Dermis microvascular lymphatic vessel endothelial cell (primary cell): ENCODE measurements around the gene LAMA2. TPM values are rescaled to one million over a fixed set of nuclear protein-coding genes. Genes with fewer than 3 reads are reported as not detected.
A peak's percentile ranks its signal among the peaks of the same experiment; 100 is the strongest.

Source experiments
- DNase-seq, 2 donors: peaks; one replicate each; pipeline versions ENCODE4 v3.0.0 to v3.0.0-alpha.2; 2010; ENCODE audit warnings: low read depth in 2 of 2
- total RNA-seq: library from RNA; depleted of rRNA; stranded (reverse); fragments of >200 nt; gene quantifications from 2 replicates; pipeline ENCODE4 v1.2.1, GENCODE V29; 2014

The LAMA2 gene
- total RNA-seq, 1 donor from 2014 or later: 0.64 TPM

DNA sequence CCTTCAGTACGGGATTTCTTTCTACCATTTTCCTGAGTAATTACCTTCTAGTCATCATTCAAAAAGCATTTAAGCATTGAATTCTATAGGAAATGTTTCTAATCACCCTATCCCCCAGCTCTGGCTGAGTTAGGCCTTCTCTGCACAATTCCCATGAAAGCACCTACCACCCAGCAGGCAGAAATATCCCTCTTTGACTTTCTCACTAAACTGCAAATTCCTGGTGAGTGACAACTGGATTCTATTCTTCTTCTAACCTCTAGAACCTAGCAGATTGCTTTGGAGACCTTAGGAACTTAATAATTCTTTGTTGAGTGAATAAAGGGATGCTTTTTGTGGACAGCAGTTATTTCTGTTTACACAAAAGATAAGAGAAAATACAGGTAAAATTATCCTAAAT lies 328.7 kb downstream of the LAMA2 start:
- DNase-seq: no peak

DNA sequence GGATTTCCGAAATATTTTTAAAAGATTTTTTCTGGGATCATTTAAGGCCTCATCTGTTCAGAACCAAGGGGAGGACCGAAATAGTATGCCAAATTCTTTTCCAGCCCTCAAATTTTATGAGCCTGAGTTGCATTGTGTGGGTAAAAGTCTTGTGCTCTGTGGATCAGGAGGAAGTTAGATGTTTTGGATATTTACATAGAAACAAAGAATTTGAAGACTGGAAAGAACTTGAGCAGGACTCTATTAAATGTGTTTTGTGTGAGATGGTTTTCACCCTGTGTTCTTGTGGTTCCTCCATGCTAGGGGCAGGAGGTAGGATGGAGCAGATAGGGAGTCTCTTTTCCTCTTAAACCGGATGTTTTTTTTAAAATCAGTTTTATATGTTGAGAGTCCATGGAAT lies 329.1 kb downstream of the LAMA2 start:
- DNase-seq: no peak

DNA sequence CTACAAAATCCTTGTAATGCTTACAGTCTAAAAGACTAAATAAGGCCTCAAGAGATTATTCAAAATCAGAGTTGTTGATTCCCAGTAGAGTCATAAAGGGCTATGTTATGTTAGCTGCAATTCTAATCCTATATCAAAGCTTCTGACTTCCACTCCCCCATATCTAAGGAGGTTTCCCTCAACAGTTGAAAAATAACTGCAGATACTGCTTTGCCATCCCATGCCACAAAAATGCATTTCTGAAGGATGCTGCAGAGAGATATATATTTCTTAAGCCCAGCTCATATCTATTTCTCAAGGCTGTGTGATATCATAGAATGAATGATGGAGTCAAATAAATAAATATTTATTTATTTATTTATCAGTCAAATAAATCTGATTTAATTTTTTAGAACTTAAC lies 332.3 kb downstream of the LAMA2 start:
- no peak for DNase-seq

DNA sequence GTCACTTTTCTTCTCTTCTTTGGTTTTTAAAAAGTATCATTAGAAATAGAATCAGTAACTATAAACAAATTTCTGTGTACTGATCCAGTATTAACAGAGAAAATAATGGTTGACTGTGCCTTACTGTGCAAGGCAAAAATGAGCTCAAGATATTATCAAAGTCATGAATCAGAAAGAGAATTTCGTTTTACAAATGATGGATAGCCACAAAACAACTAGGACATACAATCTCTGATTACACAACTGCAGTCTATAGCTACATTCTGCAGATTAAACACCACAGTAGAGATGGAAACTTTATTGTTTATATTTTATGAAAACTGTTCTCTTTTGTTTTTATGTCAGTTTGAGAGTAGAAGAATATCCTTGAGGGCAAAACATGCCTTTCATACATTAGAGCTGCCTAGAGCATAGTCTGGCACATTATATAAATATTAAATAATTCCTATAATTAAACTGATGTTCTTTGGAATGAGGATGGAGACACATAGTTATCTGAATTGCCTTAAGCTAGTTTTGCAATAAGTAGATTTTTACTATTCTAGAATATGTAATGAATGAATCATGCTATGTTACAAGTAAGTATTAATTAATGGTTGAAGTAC lies 333.1 kb downstream of the LAMA2 start:
- no peak for DNase-seq

DNA sequence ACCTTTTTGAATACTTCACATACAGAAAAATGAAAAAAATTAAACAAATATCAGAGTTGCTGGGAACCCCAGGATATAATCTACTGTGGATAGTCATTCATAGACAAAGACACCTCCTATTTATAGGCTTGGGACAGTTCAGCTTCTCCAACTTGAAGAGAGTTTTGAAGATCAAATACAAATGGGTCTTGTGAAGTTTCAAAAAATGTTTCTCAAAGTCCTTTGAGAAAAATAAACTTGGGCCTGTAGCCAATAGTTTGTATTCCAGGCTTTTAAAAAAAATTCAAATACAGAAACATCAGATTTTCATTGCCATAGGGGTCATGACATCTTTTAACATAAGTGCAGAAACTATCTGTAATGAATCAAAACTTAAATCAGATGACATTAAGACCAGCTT lies 334.8 kb downstream of the LAMA2 start:
- DNase-seq: no peak

DNA sequence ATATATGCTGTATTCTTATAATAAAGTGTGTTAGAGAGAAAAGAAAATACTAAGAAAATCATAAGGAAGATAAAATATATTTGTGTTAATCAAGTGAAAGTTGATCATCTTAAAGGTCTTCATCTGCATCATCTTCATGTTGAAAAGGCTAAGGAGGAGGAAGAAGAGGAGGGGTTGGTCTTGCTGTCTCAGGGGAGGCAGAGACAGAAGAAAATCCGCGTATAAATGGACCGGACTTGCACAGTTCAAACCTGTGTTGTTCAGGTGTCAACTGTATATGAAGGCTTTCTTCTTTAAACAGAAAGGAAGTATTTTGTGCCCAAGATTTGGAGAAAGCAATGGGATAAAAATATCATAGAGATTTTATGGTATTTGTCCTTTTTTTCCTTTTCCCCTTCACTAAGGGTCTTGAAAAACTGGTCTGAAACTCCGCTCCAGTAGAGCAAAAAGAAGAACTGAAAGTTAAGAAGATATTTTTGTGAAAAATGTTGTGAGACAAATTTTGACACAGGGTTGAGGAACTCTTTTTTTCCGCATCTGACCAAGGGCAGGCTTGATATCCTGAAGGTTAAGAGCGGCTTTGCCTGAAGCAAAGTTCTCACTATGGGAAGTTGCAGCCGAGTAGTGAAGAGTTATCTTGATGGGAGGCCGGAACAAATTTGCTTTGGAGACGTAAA lies 350.7 kb downstream of the LAMA2 start:
- no peak for DNase-seq

DNA sequence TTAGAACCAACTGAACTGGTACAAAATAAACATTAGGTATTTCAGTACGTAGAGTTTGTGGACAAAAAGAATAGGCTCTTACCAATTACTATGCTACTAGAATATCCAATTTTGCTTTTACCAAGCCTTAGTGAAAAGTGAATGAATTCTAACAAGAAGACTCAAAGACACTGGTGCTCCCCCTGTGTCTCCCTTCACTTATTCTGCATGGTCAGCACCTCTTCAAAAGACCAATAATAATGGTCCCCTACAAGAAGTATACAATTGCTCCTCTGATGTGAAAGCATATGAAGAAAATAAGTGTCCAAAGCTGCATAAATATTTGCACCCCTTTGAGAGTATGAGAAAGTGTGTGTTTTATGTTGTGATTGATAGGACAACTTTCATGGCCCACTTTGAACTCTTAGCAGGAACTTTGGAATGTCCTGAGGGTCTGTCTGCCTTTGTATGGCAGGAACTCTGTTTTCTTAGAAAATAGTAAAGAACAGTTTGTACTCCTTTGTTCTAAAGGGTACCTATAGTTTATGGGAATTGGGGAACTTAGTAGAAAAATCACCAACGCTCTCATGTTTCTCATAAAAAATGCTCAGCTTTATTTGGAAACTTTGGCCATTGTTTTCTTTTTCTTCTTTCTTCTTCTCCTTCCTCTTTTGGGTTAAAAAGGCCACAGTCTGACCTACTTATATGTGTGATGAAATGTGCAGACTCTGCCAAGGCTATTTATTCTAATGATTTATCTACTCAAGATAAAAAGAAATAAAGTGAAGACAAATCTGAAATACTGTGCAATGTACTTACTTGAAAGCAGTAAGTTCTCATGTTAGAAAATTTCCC lies 352.4 kb downstream of the LAMA2 start:
- DNase-seq: no peak

DNA sequence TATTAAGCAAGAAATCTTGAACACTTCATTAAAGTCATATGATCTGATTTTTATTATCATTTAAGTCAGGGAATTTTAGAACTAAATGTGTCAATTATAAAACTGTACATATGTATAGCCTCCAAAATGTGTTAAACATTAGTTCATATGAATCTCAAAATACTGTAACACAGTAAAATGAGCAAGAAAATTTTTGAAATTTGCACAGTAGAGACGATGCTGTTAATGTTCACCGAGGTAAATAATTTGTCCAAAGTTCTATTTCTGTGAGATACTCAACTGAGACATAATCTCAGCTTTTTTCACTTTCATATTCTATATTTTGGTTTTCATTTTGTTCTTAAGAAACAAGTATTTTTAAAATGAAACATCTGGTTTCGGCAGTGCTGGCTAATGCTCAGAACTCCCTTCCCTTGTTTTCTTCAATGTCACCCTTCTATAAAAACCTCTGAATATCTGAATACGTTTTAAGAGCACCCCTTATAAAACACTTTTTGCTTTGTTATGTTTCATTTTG lies 353.1 kb downstream of the LAMA2 start:
- no peak for DNase-seq

DNA sequence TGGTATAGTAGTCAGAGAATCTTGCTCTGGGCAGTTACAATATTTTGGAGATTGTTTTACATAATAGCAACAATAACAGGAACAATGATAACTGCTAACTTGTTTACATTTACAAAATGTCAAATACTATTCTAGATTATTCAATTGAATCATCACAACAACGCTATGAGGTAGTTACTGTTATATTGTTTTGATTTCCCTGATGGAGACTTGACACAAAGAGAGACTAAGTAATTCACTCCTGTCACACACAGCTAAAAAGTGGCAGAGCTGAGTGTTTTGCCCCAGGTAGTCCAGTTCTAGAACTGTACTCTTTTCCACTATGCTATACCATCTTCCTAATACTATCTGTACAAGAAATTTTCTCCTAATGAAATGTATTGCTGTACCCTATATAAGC lies 356.1 kb downstream of the LAMA2 start:
- DNase-seq: no peak

DNA sequence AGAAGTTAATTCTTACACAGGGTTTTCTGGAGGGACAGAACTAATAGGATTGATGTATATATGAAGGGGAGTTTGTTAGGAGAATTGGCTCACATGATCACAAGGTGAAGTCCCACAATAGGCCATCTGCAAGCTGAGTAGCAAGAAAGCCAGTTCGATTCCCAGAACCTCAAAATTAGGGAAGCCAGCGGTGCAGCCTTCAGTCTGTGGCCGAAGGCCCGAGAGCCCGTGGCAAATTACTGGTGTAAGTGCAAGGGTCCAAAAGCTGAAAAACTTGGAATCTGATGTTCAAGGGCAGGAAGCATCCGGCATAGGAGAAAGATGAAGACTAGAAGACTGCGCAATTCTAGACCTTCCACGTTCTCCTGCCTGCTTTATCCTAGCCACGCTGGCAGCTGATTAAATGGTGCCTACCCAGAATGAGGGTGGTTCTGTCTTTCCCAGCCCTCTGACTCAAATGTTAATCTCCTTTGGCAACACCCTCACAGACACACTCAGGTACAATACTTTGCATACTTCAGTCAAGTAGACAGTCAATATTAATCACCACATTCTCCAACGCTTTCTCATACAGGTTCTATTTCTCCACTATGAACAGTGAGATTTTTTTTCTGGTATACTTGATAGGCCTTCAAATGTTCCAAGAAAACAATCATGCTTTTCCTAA lies 357.0 kb downstream of the LAMA2 start:
- DNase-seq: no peak

DNA sequence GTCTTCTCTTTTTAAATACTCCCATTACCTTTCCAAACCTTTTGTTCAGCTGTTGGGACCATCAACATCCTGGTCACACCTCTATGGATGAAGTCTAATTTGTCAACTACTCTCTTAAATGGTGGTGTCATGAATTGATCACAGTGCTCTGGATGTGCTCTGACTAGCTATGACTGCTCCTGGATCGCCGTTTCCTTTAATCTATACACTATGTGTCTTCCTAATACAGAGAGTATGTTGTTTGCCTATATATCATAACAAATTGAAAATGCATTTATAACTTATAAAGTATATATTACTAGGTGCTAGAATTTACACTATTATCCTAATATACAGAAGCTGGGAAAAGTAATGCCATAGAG lies 357.5 kb downstream of the LAMA2 start:
- no peak for DNase-seq

DNA sequence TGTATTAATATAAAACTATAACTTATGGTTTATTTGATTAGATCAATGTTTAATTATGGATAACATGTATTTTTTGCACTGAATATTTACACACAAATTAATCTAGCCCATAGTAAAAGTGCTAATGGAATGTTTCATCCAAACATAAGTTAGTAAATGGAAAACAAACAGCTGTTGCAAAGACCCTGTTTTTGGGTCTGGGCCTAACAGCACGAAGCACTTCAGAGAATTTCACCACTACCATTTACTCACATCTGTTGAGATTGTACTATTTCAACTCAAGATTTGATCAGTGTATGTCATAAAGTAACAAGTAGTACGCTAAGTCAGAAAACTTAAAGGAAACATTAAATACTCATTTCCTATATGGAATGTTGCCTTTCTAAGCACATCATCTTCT lies 359.6 kb downstream of the LAMA2 start:
- no peak for DNase-seq

DNA sequence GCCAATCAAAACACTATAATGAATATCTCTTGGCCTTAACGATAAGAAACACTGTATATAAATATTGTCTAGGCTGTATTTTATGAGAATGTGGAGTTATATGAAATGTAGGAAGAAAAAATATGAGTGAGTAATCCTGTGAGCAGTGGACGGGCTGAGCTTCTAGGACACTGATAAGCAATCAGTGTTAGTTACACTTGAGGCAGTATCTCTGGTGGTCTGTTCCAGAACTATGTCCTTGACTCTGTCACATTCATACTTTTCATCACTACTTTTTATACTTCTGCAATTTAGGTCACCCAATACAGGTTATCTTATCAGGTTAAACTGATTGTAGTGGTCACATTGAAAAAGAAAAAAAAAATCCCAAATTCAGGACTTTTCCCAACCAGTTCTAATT lies 360.4 kb downstream of the LAMA2 start:
- no peak for DNase-seq

DNA sequence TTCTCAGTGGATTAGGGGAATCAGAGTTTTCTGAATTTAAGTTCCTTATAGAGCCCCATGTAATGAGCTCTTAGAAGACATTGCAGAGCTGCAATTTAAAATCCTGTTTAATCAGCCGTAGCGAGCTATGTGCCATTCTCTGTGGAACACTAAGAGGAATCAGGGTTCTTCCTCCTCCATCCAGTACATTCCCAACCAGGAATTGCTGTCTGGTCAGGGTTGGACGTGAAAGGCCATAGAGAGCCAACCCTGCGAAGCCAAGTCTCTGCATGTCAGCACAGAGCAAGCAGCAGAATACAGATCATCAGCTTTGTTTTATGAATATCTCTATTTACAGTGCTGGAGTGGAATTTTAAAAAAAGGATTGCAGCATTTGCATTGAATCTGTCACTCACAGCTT lies 366.0 kb downstream of the LAMA2 start:
- no peak for DNase-seq

DNA sequence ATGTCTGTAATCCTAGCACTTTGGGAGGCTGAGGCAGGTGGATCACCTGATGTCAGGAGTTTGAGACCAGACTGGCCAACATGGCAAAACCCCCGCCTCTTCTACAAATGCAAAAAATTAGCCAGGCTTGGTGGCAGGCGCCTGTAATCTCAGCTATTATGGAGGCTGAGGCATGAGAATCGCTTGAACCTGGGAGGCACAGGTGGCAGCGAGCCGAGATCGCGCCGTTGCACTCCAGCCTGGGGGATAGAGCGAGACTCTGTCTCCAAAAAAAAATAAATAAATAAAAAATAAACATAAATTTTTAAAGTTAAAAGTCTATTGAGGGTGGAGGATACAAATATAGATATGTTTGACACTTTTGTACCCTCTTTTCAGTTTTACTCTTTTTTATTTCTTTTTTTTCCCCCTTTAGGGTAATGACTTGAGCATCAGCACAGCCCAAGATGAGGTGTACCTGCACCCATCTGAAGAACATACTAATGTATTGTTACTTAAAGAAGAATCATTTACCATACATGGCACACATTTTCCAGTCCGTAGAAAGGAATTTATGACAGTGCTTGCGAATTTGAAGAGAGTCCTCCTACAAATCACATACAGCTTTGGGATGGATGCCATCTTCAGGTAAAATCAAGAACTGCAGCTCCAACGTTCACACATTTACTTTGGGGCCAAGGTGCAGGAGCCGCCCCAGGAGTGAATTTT lies 368.9 kb downstream of the LAMA2 start:
- DNase-seq: peak; percentile 61 to 73

DNA sequence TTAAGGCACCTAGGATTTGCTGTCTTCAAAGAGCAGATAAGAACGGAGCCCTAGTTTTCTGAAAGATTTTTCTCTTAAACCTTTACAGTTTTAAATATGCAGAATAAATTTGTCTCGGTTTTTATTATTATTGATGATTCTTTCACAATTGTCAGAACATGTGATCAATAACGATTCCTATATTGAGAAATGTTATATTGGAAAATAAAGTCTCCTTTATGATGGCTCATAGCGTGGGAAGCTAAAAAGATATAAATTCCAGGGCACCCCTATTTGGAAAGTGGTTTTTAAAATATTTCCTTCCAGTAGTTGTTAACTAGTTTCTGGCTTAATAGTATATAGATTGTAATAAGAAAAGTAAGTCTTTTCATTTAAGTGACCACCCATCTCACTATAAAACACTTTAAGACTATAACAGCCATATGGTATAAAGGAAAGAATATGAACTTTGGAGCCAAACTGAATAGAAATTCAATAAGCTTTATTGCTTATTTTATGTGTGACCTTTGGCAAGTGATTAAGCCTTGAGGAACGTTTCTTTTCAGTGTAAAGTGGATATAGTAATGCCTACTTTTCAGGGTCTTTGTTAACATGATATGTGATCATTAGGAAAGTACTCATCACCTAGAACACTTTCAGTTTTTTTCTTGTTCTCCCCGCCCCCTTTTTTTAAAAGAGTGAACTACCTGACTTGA lies 369.6 kb downstream of the LAMA2 start:
- DNase-seq: peak in 1 of 2 donors; percentile 3

DNA sequence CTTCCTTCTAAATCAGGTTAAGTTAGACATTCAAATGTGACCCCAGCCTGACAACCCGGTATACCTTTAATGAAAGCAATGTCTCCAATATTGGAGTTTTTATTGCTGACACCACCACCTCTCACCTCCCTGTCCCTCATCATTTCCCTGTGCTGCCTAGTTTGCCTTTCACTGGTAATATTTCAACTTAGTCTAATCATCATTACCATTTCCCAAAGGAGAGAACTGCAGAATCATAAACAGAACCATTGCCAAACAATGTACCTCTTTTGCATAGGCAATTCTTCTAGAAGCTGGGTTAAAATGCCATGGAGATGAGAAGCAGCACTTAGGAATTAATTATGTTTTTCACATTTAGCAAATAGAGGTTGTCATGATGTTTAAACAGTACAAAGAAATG lies 370.3 kb downstream of the LAMA2 start:
- DNase-seq: no peak

DNA sequence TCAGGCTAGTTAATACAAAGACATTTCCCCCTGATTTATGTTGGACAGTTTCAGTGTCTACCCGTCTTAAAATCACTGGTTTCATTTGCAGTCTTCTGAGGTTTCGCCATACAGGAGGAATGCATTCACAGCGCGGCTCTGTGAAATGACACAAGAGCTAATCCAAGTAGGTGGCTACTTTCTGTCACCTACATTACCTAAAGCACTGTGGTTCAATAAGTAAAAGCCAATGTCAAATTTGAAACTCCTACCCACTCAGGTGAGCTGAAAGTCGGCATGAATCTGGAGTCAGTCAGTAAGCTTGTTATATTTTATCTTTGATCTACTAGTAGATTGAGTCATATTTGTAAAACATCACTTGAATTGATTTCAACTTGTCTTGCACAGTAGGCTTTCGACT lies 370.8 kb downstream of the LAMA2 start:
- DNase-seq: no peak

DNA sequence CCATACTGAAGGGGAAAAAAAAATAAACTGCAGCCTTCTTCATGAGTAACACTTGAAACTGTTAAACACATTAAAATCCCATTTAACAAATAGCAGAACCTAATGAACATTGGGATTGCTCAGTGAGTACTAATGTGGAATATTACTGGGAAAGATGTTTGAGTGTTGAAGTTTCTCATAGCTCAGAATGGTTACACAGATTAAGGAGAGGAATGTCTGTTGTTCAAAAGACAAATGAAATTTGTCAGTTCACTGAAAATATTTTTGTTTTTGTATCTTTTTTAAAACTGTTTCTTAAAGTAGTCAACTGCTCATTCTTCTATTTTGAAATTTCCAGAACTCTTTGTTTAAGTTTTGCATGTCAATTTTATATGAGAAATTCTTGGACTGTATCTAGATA lies 374.3 kb downstream of the LAMA2 start:
- no peak for DNase-seq

DNA sequence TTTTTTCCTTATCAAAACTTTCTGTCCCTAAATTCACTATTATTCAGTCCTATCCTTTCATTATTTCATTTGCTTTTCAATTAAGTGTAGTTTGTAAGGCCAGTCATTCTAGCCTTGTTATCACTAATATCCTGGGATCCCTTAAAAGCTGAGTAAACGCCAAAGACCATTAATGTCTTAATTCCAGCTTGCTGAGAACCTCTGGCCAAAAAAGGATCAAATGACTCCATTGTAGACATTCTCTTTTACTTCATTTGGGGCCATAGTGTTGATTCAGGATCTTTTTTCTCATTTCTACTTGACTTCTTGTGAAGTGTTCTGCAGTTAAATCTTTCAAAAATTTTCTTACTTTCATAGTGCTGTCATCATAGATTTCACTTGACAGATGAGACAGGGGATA lies 379.7 kb downstream of the LAMA2 start:
- no peak for DNase-seq

DNA sequence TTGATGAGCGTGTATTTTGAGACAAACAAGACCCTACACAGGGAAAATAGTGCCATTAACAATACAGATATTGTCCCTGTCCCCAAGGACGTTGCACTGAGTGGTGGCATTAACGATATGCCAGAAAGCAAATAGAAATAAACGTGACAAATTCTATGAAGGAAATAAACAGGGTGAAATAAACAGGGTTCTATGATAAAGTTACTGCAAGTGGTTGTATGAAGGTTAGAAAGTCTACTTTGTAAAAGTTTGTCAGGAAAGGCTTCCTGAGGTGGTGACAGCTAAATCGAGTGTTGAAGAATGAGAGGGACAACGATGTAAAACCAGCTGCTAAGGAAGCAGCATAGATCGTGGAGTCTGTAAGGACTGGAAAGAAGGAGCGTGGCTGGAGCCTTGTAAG lies 380.2 kb downstream of the LAMA2 start:
- no peak for DNase-seq
